Middle frontal gyrus (tissue), 1 donor: Measurements from ENCODE around the gene KANK3.
A peak's percentile ranks its signal among the peaks of the same experiment; 100 is the strongest.
"Not testable (repeated sequence)": the region's sequence is repeated elsewhere in the genome, so short reads cannot be mapped to it uniquely, and the experiment has no call there.

Experiments used
- DNase-seq: peaks from one replicate; pipeline ENCODE4 v3.0.0-alpha.2; 2015; ENCODE audit warnings: low spot score; ENCODE audit errors: extremely low spot score

The KANK3 gene

DNA sequence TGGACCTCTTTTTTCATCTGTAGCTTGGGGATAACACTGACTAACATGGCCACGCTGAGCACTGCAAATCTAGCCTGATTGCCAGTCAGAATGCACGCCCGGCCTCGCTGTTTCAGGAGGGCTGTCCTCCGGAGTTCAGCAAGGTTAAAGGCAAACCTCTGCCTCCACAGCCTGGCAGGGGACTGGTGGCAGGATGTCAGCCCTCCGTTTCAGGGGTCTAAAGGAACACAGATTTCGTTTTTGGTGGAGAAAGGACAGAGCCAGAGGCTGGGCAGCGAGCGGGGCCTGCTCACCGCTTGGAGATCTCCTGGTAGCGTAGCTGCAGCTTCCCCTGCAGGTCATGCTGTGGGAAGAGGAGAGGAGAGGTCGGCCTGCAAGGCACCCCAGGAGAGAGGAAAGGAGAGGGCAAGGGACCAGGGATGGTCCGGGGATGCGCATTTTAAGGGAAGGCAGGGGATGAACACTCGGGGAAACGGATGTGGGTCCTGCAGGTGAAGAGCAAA lies 22.4 kb downstream of the KANK3 start:
- no peak for DNase-seq

DNA sequence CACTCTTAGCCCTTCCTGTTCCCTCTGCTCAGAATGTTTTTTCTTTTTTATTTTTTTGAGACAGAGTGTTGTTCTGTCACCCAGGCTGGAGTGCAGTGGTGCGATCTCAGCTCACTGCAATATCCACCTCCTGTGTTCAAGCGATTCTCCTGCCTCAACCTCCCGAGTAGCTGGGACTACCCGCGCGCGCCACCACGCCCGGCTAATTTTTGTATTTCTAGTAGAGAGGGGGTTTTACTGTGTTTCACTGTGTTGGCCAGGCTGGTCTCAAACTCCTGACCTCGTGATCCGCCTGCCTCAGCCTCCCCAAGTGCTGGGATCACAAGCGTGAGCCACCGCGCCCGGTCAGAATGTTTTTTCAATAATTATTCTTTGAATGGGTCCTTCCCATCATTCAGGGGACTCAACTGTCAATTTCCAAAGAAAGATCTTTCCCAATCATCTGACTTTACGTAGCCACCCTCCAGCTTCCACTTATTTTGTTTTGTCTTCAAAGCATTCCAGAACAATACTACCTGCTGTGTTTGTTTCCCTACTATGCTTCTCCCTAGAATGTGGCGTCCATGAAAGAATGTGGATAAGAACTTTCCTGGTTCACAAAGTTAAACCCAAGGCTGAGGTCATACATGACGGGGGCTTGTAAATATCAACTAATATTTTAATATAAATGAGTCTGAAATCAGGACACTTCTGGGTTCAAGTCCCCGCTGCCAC lies 23.1 kb downstream of the KANK3 start:
- no peak for DNase-seq

- DNase-seq, result not testable (repeated sequence)
Observed at GRCh38 chr19:8318835-8319234, 24.2 kb downstream of the KANK3 start.

DNA sequence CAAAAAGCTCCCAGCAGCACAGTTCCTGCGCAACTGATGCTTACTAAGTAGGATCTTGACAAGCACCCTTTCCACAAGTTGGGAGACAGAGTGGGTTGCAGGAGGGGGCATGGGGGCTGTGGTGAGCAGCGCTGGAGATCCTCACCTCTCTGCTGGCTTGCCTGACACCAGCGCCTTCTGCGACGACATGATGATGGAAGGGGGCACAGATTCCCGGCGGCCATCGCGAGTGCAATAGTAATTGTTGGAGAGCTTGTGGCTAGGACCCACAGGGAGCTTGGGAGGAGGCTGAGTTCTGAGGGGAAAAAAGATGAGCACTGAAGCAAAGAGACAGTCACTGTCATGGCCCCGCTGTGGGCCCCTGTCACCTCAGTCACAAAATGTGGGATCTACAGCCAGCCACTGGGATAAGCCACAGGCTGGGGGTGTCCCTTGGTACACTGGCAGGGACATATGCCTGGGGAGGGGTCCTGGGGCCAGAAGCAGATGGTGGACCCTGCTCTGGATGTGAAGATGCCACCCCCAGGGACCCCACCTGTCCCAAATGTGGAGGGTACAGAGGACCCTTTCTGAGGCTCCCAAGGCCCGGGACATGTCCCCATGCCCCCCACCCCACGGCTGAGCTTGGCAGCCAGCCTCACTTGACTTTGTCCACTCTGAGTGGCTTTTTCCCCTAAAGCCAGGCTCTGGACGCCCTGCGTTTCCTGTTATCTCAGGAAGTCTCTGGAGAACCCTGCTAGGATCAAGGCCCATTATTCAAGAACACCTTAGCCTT lies 26.5 kb downstream of the KANK3 start:
- DNase-seq, result no peak

GRCh38 chr19:8314981-8315640 lies 28.0 kb downstream of the KANK3 start:
- not testable (repeated sequence) for DNase-seq

DNA sequence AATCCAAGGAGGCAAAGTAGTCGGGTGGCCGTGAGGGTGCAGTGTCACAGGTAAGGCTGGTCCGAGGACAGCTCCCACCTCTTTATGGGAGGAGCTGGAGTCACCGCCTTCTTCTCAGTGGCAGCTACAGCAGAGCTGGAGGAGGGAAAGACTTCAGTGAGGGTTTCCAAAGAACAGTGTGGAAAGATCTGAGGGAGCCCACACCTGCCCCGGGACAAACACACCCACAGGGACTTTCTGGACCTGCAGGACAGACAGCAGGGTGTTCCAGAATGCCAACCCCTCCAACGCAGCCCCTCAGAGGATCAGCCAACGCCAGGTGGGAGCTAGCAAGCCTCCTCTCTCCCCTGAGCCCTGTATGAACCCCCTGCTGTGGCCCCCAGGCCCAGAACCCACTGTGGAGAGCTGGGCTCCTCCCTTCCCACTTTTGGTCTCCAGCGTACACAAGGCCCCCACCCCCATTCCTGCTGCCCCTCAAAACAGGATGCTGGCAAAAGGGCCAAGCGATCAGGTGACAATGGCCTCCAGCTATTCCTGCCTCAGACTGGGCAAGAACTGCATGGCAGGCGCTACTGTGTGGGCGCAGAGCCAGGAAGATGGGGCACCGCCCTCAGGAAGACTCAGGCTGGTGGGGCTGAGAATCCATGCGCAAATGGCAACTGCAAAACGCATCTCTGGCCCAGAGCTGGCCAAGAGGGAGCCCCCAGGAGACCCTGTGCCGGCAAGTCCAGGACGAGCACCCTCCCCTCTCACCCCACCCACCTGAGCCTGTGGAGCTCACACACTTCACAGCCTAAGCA lies 31.4 kb downstream of the KANK3 start:
- no peak for DNase-seq

DNA sequence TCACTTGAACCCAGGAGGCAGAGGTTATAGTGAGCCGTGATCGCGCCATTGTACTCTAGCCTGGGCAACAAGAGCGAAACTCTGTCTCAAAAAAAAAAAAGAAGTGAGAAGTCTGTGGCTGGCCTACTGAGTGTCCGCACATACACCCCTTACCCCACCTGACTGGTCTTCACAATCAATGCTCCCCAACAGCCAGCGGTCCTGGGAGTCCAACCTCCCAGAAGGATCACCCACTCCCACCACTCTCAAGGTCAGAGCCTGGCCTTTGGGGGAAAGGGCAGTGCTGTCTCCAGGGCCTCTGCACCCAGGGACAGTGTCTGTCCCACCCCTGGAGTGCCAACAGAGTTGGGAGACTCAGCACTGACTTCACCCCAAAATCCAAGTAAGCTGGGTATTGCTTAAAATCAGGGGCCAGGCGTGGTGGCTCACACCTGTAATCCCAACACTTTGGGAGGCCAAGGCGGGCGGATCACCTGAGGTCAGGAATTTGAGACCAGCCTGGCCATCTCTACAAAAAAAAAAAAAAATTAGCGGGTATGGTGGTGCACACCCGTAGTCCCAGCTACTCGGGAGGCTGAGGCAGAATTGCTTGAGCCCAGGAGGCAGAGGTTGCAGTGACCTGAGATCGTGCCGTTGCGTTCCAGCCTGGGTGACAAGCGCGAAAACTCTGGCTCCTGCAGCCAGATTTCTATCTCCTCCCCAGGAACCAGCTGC lies 32.6 kb downstream of the KANK3 start:
- DNase-seq, result no peak

DNA sequence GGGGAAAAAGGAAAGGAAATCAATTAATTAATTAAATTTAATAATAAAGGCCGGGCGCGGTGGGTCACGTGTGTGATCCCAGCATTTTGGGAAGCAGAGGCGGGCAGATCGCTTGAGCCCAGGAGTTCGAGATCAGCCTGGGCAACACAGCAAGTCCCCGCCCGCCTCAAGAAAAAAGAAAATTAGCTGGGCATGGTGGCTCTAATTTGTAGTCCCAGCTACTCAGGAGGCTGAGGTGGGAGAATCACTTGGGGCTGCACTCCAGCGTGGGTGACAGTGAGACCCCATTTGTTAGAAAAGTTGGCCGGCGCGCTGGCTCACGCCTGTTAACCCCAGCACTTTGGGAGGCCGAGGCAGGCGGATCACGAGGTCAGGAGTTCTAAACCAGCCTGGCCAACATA lies 34.2 kb downstream of the KANK3 start:
- no peak for DNase-seq

DNA sequence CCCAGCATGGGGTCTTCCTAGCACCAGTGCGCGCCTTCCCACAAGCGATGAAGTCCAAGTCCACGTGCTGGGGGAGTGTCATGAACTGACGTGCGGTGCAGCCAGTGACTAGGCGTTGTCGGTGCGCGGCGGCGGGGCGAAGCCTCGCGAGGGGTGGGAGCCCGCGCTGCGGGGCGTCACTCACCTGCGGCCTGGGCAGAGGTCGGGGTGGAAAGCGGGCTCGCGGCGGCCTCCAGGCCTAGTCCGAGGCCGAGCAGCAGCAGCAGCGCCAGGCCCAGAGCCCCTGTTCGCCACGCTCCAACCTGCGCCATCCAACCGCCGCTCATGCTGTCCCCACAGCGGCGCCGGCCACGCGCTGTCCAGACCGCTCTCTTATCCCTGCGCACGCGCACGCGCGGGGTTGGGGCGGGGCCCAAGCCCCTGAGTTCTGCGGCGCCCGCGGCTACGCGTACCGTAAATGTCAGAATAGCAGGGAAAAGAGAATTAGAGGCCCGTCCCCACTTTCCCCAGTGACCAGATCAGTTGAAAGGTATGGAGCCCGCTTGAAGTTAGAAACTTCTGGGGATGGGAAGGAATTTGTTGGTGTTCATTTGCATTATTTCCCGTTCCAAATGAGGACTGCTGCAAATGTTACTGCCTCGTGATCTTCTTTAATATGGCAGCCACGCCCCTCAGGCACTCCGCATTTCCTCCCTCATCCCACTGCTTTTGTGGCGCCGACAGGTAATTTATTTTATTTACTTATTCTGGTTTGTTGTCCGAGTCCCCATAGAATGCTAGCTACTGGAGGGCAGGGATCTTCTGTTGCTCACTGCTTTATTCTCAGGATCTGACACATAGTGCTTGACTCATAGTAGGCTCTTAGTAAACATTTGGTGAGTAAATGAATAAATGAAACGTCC lies 34.8 kb downstream of the KANK3 start, which contains the start of gene CD320:
TSS of gene CD320 (minus strand) at position 394 of the 902 bp plus-strand sequence. CDS start at position 326, 68 bp downstream.
- peak; percentile 84 for DNase-seq

DNA sequence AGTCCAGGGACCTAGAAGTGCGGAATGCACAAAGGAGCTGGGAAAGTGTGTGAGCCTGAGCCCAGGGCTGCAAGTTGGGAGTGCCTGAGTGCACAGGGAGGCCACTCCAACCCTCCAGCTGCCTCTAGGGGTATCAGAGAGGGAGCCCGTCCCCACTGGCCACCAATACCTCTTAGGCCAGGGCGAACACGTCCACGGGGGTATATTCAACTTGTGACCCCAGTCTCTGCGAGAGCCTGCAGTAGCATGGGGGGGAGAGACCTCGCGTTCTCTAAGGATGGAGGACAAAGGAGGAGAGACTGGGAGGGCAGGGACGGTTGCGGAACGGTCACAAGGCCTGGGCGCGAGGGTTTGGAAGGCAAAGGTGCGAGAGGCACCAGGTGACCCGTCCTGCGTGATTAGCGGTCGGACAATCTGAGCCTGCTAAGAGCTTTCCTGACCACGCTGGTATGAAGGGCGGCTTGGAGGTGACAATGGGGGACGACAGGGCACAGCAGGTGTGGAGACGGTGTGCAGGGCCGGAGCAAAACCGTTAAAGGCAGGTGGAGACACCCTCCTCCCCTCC lies 35.6 kb downstream of the KANK3 start:
- DNase-seq, result no peak

- no peak for DNase-seq
Observed at GRCh38 chr19:8306235-8307054, 36.6 kb downstream of the KANK3 start.

DNA sequence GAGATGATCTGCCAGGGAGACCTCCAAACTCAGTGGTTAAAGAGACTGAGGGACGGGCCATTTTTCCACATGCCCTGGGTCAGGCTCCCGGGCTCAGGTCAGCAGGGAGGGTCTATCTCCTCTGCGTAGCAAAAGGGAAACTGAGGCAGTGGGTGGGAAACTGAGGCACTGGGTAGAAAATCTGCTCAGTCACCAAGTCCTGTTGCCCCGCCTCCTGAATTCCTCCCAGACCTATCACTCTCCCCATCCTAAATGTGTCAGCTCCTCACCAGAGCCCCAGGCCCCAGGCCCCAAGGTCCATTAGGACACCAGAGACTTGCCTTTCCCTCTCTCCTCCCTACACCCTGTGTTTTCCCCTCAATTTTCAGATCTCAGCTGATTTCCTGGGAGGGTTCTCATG lies 37.3 kb downstream of the KANK3 start:
- no peak for DNase-seq

- no peak for DNase-seq
Observed at GRCh38 chr19:8304841-8305621, 38.0 kb downstream of the KANK3 start.

DNA sequence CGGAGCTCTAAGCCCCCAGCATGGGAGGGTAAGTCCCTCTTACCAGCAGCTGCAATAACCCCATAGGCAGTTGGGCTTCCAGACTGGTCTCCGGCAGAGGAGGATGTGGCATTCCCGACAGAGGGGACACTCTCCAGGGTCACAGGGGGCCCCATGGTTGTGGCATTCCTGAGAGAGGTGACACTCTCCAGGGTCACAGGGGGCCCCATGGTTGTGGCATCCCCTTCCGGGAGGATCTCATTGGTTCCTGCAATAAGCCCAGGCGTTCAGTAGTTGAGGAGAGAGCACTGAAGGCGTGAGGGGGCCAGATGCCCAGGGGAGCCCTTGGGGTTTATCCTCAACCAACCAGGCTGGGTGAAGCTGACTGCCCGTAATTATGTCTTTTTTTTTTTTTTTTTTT lies 40.3 kb downstream of the KANK3 start:
- no peak for DNase-seq

DNA sequence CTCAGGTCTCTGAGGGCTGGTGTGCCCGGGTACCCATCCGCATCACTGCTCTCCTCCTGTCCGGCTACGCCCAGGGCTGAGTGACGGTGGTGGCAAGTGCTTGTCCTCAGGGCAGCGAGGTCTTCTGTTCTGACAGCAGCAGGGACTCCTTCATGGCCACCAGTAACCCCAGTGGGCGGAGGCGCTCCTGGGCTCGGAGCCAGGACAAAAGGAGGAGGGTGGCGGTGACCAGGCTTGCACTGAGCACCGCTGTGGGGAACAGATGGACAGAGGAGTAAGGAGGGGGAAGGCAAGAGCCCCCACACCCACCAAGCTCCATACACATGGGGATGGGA lies 40.7 kb downstream of the KANK3 start:
- DNase-seq, result no peak

GRCh38 chr19:8291337-8291736 lies 51.7 kb downstream of the KANK3 start:
- not testable (repeated sequence) for DNase-seq

- not testable (repeated sequence) for DNase-seq
Observed at GRCh38 chr19:8276508-8276907, 66.6 kb downstream of the KANK3 start.
